Fibroblast of lung (primary cell): Measurements from ENCODE around the gene AOAH. TPM values are rescaled to one million over a fixed set of nuclear protein-coding genes. Genes with fewer than 3 reads are reported as not detected.
"Not testable (repeated sequence)": the region's sequence is repeated elsewhere in the genome, so short reads cannot be mapped to it uniquely, and the experiment has no call there.

ENCODE experiments used
- DNase-seq, 2 donors: peaks; one replicate each; pipeline versions ENCODE4 v3.0.0 to v3.0.0-alpha.2; 2010; ENCODE audit warnings: low read depth in 2 of 2
- H2AFZ ChIP-seq: 2 replicates; pipeline ENCODE4 v1.5.1; 2012; ENCODE audit warnings: low read length, control low read depth, inconsistent platforms
- H3K27ac ChIP-seq: 2 replicates; pipeline ENCODE4 v1.5.1; 2011; ENCODE audit warnings: low read length, control low read depth; ENCODE audit not compliant: insufficient read depth
- H3K27me3 ChIP-seq: 2 replicates; pipeline ENCODE4 v1.5.1; 2011; ENCODE audit warnings: mild to moderate bottlenecking, low read length; ENCODE audit not compliant: control insufficient read depth, insufficient read depth
- H3K36me3 ChIP-seq: 2 replicates; pipeline ENCODE4 v1.5.1; 2011; ENCODE audit warnings: low read length; ENCODE audit not compliant: control insufficient read depth, insufficient read depth
- H3K4me1 ChIP-seq: 2 replicates; pipeline ENCODE4 v1.5.1; 2011; ENCODE audit warnings: low read length; ENCODE audit not compliant: control insufficient read depth, insufficient read depth; ENCODE audit errors: extremely low read depth
- H3K4me2 ChIP-seq: 2 replicates; pipeline ENCODE4 v1.5.1; 2011; ENCODE audit warnings: low read length, control low read depth; ENCODE audit not compliant: insufficient read depth; ENCODE audit errors: extremely low read depth
- H3K4me3 ChIP-seq, 4 experiments: fragments of 200-600 bp in 1 of 4; sonication (generic) in 1 of 4; replicated peaks in 1 of 4; 2 replicates each; pipeline ENCODE4 v1.5.1; 2011 to 2016; ENCODE audit warnings: low read length in 4 of 4, low read depth in 3 of 4, mild to moderate bottlenecking in 3 of 4, control low read depth in 2 of 4, inconsistent platforms in 1 of 4, mixed read lengths in 1 of 4; ENCODE audit not compliant: insufficient read depth in 1 of 4; ENCODE audit errors: control extremely low read depth in 1 of 4
- H3K79me2 ChIP-seq: 2 replicates; pipeline ENCODE4 v1.5.1; 2012; ENCODE audit warnings: mild to moderate bottlenecking, low read length, inconsistent platforms; ENCODE audit not compliant: control insufficient read depth, insufficient read depth
- H3K9ac ChIP-seq: 2 replicates; pipeline ENCODE4 v1.5.1; 2011; ENCODE audit warnings: mild to moderate bottlenecking, low read length, control low read depth; ENCODE audit not compliant: insufficient read depth
- H3K9me3 ChIP-seq: 2 replicates; pipeline ENCODE4 v1.5.1; 2012; ENCODE audit warnings: low read depth, low read length; ENCODE audit not compliant: control insufficient read depth, insufficient read depth
- H4K20me1 ChIP-seq: 2 replicates; pipeline ENCODE4 v1.5.1; 2011; ENCODE audit warnings: low read length; ENCODE audit not compliant: control insufficient read depth, insufficient read depth; ENCODE audit errors: extremely low read depth
- EZH2 ChIP-seq: IDR thresholded peaks from 2 replicates; pipeline ENCODE4 v1.5.1; 2012; ENCODE audit warnings: low read length, control low read depth, mild to moderate bottlenecking; ENCODE audit errors: missing control alignments
- polyA plus RNA-seq, 2 donors: library from polyadenylated mRNA; depleted of rRNA in 1 of 2; stranded (reverse) in 1 of 2; unstranded in 1 of 2; fragments of >200 nt; gene quantifications; 2 replicates each; pipeline ENCODE4 v1.2.1, GENCODE V29; 2011 to 2012; ENCODE audit warnings: missing spikeins in 1 of 2
- total RNA-seq: library from RNA; depleted of rRNA; stranded (reverse); fragments of >200 nt; gene quantifications from 2 replicates; pipeline ENCODE4 v1.2.1, GENCODE V29; 2014
- TF ChIP-seq, protein P1 (sequence below), 2 donors: IDR thresholded peaks in 1 of 2; conservative IDR thresholded peaks in 1 of 2; 1 replicate in 1 of 2; 2 replicates in 1 of 2; pipeline ENCODE4 v1.5.1; 2011 to 2012; ENCODE audit warnings: low read length in 2 of 2, control low read depth in 1 of 2, inconsistent platforms in 1 of 2, low read depth in 1 of 2, mild to moderate bottlenecking in 1 of 2

The AOAH gene
- total and polyA plus RNA-seq, 2 donors (not counting 1 experiment from before 2014, with no cell fraction given), result not detected

DNA sequence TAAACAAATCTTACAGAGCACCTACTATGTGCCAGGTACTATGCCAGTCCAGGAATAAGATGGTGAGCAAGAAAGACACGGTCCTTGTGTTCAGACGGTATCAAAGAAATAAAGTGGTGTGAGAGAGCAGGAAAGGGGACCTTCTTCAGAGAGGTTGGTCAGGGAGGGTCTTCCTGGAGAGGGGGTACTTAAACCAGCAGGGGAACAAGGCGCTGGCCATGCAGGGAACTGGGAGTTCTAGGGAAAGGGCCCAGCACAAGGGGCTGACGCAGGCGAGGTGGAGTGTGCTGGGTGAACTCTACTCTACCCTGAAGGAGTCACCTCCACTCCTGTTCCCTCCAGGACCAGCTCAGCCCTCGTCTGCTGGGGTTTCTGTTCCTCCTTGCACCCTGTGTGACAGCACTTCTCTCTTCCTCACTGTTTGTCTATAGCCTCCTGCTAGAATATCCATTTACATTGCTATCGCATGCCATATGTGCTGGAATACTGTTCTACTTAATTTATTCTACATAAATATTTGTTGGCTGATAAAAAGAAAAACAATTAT, 73.5 kb downstream of the AOAH start:
- Histone ChIP-seq H3K4me2 (no peak overlapping the region), H3K4me1 (no peaks in the 10 kb centered on the region), H3K27ac (no peak overlapping the region)

DNA sequence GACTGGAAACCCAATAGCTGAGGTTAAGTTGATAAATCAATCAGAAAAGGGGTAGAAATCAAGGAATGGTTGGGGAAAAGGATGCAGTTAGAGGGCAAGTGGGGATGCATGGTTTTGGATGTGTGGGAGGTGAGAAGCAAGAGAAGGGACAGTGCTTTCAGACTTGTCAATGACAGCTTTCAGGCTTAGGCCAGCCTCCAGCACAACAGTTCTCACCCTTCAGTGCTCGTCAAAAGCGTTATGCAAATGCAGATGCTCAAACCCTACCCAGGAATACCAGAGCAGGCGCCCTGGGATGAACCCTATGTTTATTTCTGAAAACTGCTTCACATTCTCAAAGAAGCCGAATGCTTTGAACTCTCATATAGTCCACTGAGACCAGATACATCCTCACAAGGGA, 74.0 kb downstream of the AOAH start:
- Histone ChIP-seq H3K4me1 (no peaks in the 10 kb centered on the region), H3K9me3 (no peaks in the 10 kb centered on the region), H3K36me3 (no peaks in the 10 kb centered on the region), H3K9ac (no peak overlapping the region), H3K79me2 (no peaks in the 10 kb centered on the region), H4K20me1 (no peaks in the 10 kb centered on the region), H3K27ac (no peak overlapping the region), H3K4me3 (no peak overlapping the region), H3K27me3 (no peaks in the 10 kb centered on the region), H3K4me2 (no peak overlapping the region), H2AFZ (no peak overlapping the region)
- TF ChIP-seq, protein P1, sequence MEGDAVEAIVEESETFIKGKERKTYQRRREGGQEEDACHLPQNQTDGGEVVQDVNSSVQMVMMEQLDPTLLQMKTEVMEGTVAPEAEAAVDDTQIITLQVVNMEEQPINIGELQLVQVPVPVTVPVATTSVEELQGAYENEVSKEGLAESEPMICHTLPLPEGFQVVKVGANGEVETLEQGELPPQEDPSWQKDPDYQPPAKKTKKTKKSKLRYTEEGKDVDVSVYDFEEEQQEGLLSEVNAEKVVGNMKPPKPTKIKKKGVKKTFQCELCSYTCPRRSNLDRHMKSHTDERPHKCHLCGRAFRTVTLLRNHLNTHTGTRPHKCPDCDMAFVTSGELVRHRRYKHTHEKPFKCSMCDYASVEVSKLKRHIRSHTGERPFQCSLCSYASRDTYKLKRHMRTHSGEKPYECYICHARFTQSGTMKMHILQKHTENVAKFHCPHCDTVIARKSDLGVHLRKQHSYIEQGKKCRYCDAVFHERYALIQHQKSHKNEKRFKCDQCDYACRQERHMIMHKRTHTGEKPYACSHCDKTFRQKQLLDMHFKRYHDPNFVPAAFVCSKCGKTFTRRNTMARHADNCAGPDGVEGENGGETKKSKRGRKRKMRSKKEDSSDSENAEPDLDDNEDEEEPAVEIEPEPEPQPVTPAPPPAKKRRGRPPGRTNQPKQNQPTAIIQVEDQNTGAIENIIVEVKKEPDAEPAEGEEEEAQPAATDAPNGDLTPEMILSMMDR (conservative IDR thresholded peaks at IDR 0.05 in 1 of 2, IDR thresholded peaks at IDR 0.05 in 1 of 2; ENCODE audit: low read depth in 1 of 2, low read length in 2 of 2), result no peak
- no peak for TF ChIP-seq EZH2
- DNase-seq, result no peak

More for the DNA sequence above, 73.5 kb downstream of the AOAH start:
- H3K4me3 ChIP-seq, result no peak overlapping the region
- no peaks in the 10 kb centered on the region for H3K27me3 ChIP-seq
- no peak overlapping the region for H2AFZ ChIP-seq
- no peaks in the 10 kb centered on the region for H3K79me2 ChIP-seq
- no peak for DNase-seq
- no peaks in the 10 kb centered on the region for H3K9me3 ChIP-seq
- no peaks in the 10 kb centered on the region for H3K36me3 ChIP-seq
- TF ChIP-seq, protein P1 (conservative IDR thresholded peaks at IDR 0.05 in 1 of 2, IDR thresholded peaks at IDR 0.05 in 1 of 2; ENCODE audit: low read depth in 1 of 2, low read length in 2 of 2), result no peak
- no peak for TF ChIP-seq EZH2
- no peak overlapping the region for H3K9ac ChIP-seq
- H4K20me1 ChIP-seq, result no peaks in the 10 kb centered on the region

- H3K27me3 ChIP-seq, H3K9ac ChIP-seq, H3K79me2 ChIP-seq, H4K20me1 ChIP-seq, H3K9me3 ChIP-seq, H3K4me1 ChIP-seq, H2AFZ ChIP-seq, H3K4me3 ChIP-seq, H3K27ac ChIP-seq, H3K4me2 ChIP-seq, H3K36me3 ChIP-seq, DNase-seq: not testable (repeated sequence)
These were observed 75.0 kb downstream of the AOAH start for GRCh38 chr7:36649319-36649718.
